Liver (tissue), 3 donors: ENCODE data around the gene TIAM1.

Experiments
- RAD21 ChIP-seq, 2 donors: IDR thresholded peaks; 2 replicates each; pipeline ENCODE4 v1.6.1; 2016; ENCODE audit warnings: antibody characterized with exemption in 2 of 2, mild to moderate bottlenecking in 2 of 2
- SP1 ChIP-seq: IDR thresholded peaks from 2 replicates; pipeline ENCODE4 v1.6.1; 2018; ENCODE audit warnings: antibody characterized with exemption, mild to moderate bottlenecking
- TAF1 ChIP-seq: conservative IDR thresholded peaks from 2 replicates; pipeline ENCODE4 v1.6.1; 2016; ENCODE audit warnings: antibody characterized with exemption, mild to moderate bottlenecking
- YY1 ChIP-seq: IDR thresholded peaks from 2 replicates; pipeline ENCODE4 v1.6.1; 2016; ENCODE audit warnings: antibody characterized with exemption, mild to moderate bottlenecking
- TF ChIP-seq, protein P1 (sequence below): fragments of 150-350 bp; IDR thresholded peaks from 2 replicates; pipeline ENCODE4 v1.5.1; 2017; ENCODE audit warnings: improper control_type of control experiment, low read depth, low read length; ENCODE audit not compliant: missing input control
- TF ChIP-seq, protein P2 (sequence below): IDR thresholded peaks from 2 replicates; pipeline ENCODE4 v1.6.1; 2016; ENCODE audit warnings: antibody characterized with exemption, mild to moderate bottlenecking
- TF ChIP-seq, protein P3 (sequence below): IDR thresholded peaks from 2 replicates; pipeline ENCODE4 v1.6.1; 2016; ENCODE audit warnings: antibody characterized with exemption
- donor health status: healthy.
- donor health status: healthy.

DNA sequence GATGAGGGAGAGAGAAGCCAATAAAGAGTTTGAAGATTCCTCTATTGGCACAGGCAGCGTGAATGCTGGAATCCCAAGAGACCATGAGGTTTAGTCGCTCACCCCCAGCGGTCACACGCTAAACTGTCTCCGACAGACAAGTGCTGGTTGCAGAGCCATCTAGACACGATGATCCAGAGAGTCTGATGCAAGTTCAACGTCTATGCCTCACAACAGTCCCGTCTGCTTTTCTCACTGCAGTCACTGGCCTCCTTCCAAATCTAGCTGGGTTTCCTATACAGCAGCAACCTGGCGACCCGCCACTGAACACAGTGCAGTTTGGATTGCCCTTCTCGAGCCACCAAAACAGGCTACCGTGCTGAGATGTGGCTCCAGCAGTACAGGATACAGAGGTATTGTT is 207.2 kb downstream of the TIAM1 start:
- TF ChIP-seq, protein P1, sequence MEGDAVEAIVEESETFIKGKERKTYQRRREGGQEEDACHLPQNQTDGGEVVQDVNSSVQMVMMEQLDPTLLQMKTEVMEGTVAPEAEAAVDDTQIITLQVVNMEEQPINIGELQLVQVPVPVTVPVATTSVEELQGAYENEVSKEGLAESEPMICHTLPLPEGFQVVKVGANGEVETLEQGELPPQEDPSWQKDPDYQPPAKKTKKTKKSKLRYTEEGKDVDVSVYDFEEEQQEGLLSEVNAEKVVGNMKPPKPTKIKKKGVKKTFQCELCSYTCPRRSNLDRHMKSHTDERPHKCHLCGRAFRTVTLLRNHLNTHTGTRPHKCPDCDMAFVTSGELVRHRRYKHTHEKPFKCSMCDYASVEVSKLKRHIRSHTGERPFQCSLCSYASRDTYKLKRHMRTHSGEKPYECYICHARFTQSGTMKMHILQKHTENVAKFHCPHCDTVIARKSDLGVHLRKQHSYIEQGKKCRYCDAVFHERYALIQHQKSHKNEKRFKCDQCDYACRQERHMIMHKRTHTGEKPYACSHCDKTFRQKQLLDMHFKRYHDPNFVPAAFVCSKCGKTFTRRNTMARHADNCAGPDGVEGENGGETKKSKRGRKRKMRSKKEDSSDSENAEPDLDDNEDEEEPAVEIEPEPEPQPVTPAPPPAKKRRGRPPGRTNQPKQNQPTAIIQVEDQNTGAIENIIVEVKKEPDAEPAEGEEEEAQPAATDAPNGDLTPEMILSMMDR: no peak
- TF ChIP-seq RAD21 (IDR thresholded peaks at IDR 0.05) (no peak), TAF1 (no peak), SP1 (no peak), YY1 (no peak)
- TF ChIP-seq, protein P2, sequence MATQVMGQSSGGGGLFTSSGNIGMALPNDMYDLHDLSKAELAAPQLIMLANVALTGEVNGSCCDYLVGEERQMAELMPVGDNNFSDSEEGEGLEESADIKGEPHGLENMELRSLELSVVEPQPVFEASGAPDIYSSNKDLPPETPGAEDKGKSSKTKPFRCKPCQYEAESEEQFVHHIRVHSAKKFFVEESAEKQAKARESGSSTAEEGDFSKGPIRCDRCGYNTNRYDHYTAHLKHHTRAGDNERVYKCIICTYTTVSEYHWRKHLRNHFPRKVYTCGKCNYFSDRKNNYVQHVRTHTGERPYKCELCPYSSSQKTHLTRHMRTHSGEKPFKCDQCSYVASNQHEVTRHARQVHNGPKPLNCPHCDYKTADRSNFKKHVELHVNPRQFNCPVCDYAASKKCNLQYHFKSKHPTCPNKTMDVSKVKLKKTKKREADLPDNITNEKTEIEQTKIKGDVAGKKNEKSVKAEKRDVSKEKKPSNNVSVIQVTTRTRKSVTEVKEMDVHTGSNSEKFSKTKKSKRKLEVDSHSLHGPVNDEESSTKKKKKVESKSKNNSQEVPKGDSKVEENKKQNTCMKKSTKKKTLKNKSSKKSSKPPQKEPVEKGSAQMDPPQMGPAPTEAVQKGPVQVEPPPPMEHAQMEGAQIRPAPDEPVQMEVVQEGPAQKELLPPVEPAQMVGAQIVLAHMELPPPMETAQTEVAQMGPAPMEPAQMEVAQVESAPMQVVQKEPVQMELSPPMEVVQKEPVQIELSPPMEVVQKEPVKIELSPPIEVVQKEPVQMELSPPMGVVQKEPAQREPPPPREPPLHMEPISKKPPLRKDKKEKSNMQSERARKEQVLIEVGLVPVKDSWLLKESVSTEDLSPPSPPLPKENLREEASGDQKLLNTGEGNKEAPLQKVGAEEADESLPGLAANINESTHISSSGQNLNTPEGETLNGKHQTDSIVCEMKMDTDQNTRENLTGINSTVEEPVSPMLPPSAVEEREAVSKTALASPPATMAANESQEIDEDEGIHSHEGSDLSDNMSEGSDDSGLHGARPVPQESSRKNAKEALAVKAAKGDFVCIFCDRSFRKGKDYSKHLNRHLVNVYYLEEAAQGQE: no peak
- TF ChIP-seq, protein P3, sequence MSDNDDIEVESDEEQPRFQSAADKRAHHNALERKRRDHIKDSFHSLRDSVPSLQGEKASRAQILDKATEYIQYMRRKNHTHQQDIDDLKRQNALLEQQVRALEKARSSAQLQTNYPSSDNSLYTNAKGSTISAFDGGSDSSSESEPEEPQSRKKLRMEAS: no peak
